H1 (cell line): ENCODE measurements around the gene SLC35F1. TPM values are rescaled to one million over a fixed set of nuclear protein-coding genes. Genes with fewer than 3 reads are reported as not detected.

Source experiments
- CTCF ChIA-PET: fragments of 300-600 bp; sonication (Branson Sonifier 250); formaldehyde crosslinking; loops from one replicate; lab custom pipeline; 2021; ENCODE audit not compliant: partially characterized antibody; lab: Charles Lee
- POLR2A ChIA-PET: fragments of 300-600 bp; sonication (Branson Sonifier 250); formaldehyde crosslinking; loops from one replicate; lab custom pipeline; 2021; ENCODE audit warnings: inconsistent platforms; ENCODE audit not compliant: partially characterized antibody; lab: Charles Lee
- DNase-seq, 2 experiments: peaks; one replicate each; pipeline versions ENCODE4 v3.0.0 to v3.0.0-alpha.2; 2010 to 2022; ENCODE audit warnings: low spot score in 2 of 2, low read depth in 1 of 2, mixed read lengths in 1 of 2
- FAIRE-seq: peaks from 2 replicates; lab custom pipeline; 2011; peaks lifted over from hg19 to GRCh38; lab: Jason Lieb, UNC
- H2AFZ ChIP-seq: 2 replicates; pipeline ENCODE4 v1.8.1; 2012; ENCODE audit warnings: low read length, inconsistent platforms
- H2AK5ac ChIP-seq: 2 replicates; pipeline ENCODE4 v1.6.1; 2013; ENCODE audit warnings: low read depth, low read length
- H2BK120ac ChIP-seq: replicated peaks from 2 replicates; pipeline ENCODE3; 2013; ENCODE audit warnings: low read depth, low read length, inconsistent platforms
- H2BK12ac ChIP-seq: 2 replicates; pipeline ENCODE4 v1.6.1; 2013; ENCODE audit warnings: low read depth, low read length
- H2BK15ac ChIP-seq: 2 replicates; pipeline ENCODE4 v1.6.1; 2013; ENCODE audit warnings: low read length
- H2BK20ac ChIP-seq: 2 replicates; pipeline ENCODE4 v1.6.1; 2013; ENCODE audit warnings: low read length
- H2BK5ac ChIP-seq: 2 replicates; pipeline ENCODE4 v1.6.1; 2013; ENCODE audit warnings: low read depth, low read length
- H3K14ac ChIP-seq: 2 replicates; pipeline ENCODE4 v1.6.1; 2013; ENCODE audit warnings: inconsistent platforms; ENCODE audit not compliant: insufficient read length
- H3K18ac ChIP-seq: 2 replicates; pipeline ENCODE4 v1.6.1; 2013; ENCODE audit warnings: low read length; ENCODE audit errors: extremely low read depth
- H3K23ac ChIP-seq: 2 replicates; pipeline ENCODE4 v1.6.1; 2013; ENCODE audit warnings: inconsistent platforms; ENCODE audit not compliant: insufficient read length
- H3K23me2 ChIP-seq: 2 replicates; pipeline ENCODE4 v1.6.1; 2013; ENCODE audit warnings: low read depth, low read length
- H3K27ac ChIP-seq: 2 replicates; pipeline ENCODE4 v1.6.1; 2011; ENCODE audit warnings: low read depth, low read length, inconsistent platforms
- H3K27me3 ChIP-seq, 4 experiments: replicated peaks in 1 of 4; 1 replicate in 1 of 4; 2 replicates in 3 of 4; pipeline versions ENCODE4 v1.6.1 to v1.8.1; 2011 to 2013; ENCODE audit warnings: low read length in 3 of 4, mild to moderate bottlenecking in 3 of 4, inconsistent platforms in 2 of 4, mixed read lengths in 2 of 4, moderate library complexity in 1 of 4; ENCODE audit not compliant: control insufficient read depth in 3 of 4, insufficient read depth in 3 of 4; ENCODE audit errors: extremely low read depth in 1 of 4
- H3K36me3 ChIP-seq, 4 experiments: 2 replicates each; pipeline versions ENCODE4 v1.6.1 to v1.8.1; 2011 to 2013; ENCODE audit warnings: mild to moderate bottlenecking in 4 of 4, low read length in 3 of 4, moderate library complexity in 2 of 4, control low read depth in 1 of 4, inconsistent platforms in 1 of 4; ENCODE audit not compliant: insufficient read depth in 4 of 4, control insufficient read depth in 2 of 4
- H3K4ac ChIP-seq: replicated peaks from 2 replicates; pipeline ENCODE3; 2013; ENCODE audit warnings: low read length, low read depth, mixed read lengths, inconsistent platforms; ENCODE audit not compliant: insufficient read length
- H3K4me1 ChIP-seq, 4 experiments: replicated peaks in 1 of 4; 1 replicate in 1 of 4; 2 replicates in 3 of 4; pipeline versions ENCODE4 v1.6.1 to v1.8.1; 2011 to 2013; ENCODE audit warnings: low read length in 3 of 4, inconsistent platforms in 2 of 4, mixed read lengths in 1 of 4; ENCODE audit not compliant: insufficient read depth in 4 of 4, control insufficient read depth in 3 of 4
- H3K4me2 ChIP-seq, 2 experiments: 2 replicates each; pipeline versions ENCODE4 v1.6.1 to v1.8.1; 2011 to 2013; ENCODE audit warnings: low read depth in 2 of 2, low read length in 2 of 2, control low read depth in 1 of 2, inconsistent platforms in 1 of 2, mild to moderate bottlenecking in 1 of 2; ENCODE audit not compliant: insufficient read depth in 1 of 2
- H3K4me3 ChIP-seq, 4 experiments: fragments of 200-600, 300-600 bp in 1 of 4; sonication (generic), shearing (Covaris generic), sonication (Bioruptor Twin) in 1 of 4; 2 replicates each; pipeline versions ENCODE4 v1.5.1 to v1.8.1; 2011 to 2016; ENCODE audit warnings: low read length in 4 of 4, low read depth in 3 of 4, control low read depth in 2 of 4, inconsistent platforms in 2 of 4, mild to moderate bottlenecking in 2 of 4, mixed read lengths in 1 of 4, moderate library complexity in 1 of 4; ENCODE audit not compliant: insufficient read depth in 2 of 4; ENCODE audit errors: extremely low read depth in 1 of 4
- H3K56ac ChIP-seq: replicated peaks from 2 replicates; pipeline ENCODE3; 2013; ENCODE audit warnings: low read depth, mild to moderate bottlenecking, mixed read lengths, low read length, inconsistent platforms; ENCODE audit not compliant: insufficient read length
- H3K79me1 ChIP-seq: 2 replicates; pipeline ENCODE4 v1.6.1; 2013; ENCODE audit warnings: low read depth, low read length, control low read depth
- H3K79me2 ChIP-seq, 2 experiments: 2 replicates each; pipeline versions ENCODE4 v1.6.1 to v1.8.1; 2012 to 2013; ENCODE audit warnings: low read length in 2 of 2, mild to moderate bottlenecking in 2 of 2, inconsistent platforms in 1 of 2; ENCODE audit not compliant: insufficient read depth in 2 of 2, control insufficient read depth in 1 of 2
- H3K9ac ChIP-seq, 4 experiments: replicated peaks in 1 of 4; 1 replicate in 1 of 4; 2 replicates in 3 of 4; pipeline versions ENCODE4 v1.6.1 to v1.8.1; 2011 to 2013; ENCODE audit warnings: low read depth in 3 of 4, low read length in 3 of 4, control low read depth in 2 of 4, mild to moderate bottlenecking in 2 of 4, moderate library complexity in 2 of 4, inconsistent platforms in 1 of 4; ENCODE audit errors: extremely low read depth in 1 of 4
- H3K9me3 ChIP-seq, 2 experiments: 2 replicates each; pipeline versions ENCODE4 v1.6.1 to v1.8.1; 2012 to 2013; ENCODE audit warnings: mild to moderate bottlenecking in 2 of 2, moderate library complexity in 2 of 2, control low read depth in 1 of 2, inconsistent platforms in 1 of 2, low read depth in 1 of 2, low read length in 1 of 2, mixed read lengths in 1 of 2; ENCODE audit not compliant: insufficient read depth in 2 of 2
- H4K20me1 ChIP-seq, 2 experiments: replicated peaks in 1 of 2; 2 replicates each; pipeline versions ENCODE3 to v1.8.1; 2011 to 2013; ENCODE audit warnings: inconsistent platforms in 2 of 2, low read length in 2 of 2, mild to moderate bottlenecking in 1 of 2; ENCODE audit not compliant: insufficient read depth in 2 of 2, control insufficient read depth in 1 of 2
- H4K5ac ChIP-seq: 2 replicates; pipeline ENCODE4 v1.6.1; 2013; ENCODE audit warnings: low read length, low read depth, mixed read lengths, inconsistent platforms; ENCODE audit not compliant: insufficient read length
- H4K8ac ChIP-seq: 2 replicates; pipeline ENCODE4 v1.8.0; 2013; ENCODE audit warnings: mild to moderate bottlenecking, moderate library complexity, low read length, inconsistent platforms; ENCODE audit not compliant: insufficient read depth; ENCODE audit errors: extremely low read depth
- H4K91ac ChIP-seq: replicated peaks from 2 replicates; pipeline ENCODE3; 2013; ENCODE audit warnings: low read length, mixed read lengths, inconsistent platforms; ENCODE audit not compliant: insufficient read length
- CBX5 ChIP-seq: fragments of 300-800, 300-1000 bp; sonication (generic); IDR thresholded peaks from 2 replicates; pipeline ENCODE4 v1.7.1; 2016; ENCODE audit warnings: antibody characterized with exemption, low read length, low read depth
- CHD1 ChIP-seq: IDR thresholded peaks from 2 replicates; pipeline ENCODE4 v1.6.1; 2012; ENCODE audit warnings: low read depth, low read length, improper control_type of control experiment
- FOSL1 ChIP-seq: IDR thresholded peaks from 2 replicates; pipeline ENCODE4 v1.6.1; 2011; ENCODE audit warnings: mild to moderate bottlenecking, low read depth, low read length, moderate library complexity; ENCODE audit not compliant: insufficient read depth
- GTF2F1 ChIP-seq: IDR thresholded peaks from 2 replicates; pipeline ENCODE4 v1.6.1; 2012; ENCODE audit warnings: low read depth, low read length, improper control_type of control experiment, borderline replicate concordance
- HDAC6 ChIP-seq: IDR thresholded peaks from one replicate; pipeline ENCODE4 v1.7.1; 2012; ENCODE audit warnings: low read depth, mild to moderate bottlenecking, inconsistent platforms, low read length, moderate library complexity
- POU5F1 ChIP-seq: IDR thresholded peaks from 2 replicates; pipeline ENCODE4 v1.6.1; 2011; ENCODE audit warnings: low read depth, mild to moderate bottlenecking, low read length, moderate library complexity
- SRF ChIP-seq: IDR thresholded peaks from 2 replicates; pipeline ENCODE4 v1.6.1; 2011; ENCODE audit warnings: mild to moderate bottlenecking, low read depth, low read length, moderate library complexity
- SUZ12 ChIP-seq: fragments of 200-600 bp; sonication (generic); IDR thresholded peaks from 2 replicates; pipeline ENCODE4 v1.6.1; 2012; ENCODE audit warnings: mild to moderate bottlenecking, inconsistent platforms, low read length, moderate library complexity, mixed read lengths
- WGBS, 2 experiments: shearing (Covaris generic) in 1 of 2; methylation state at CpG; one replicate each; pipeline versions ENCODE4 v1.1.6 to v1.1.7; 2013 to 2015; ENCODE audit warnings: low lambda C conversion rate in 2 of 2, mixed read lengths in 2 of 2, inconsistent platforms in 1 of 2, low coverage in 1 of 2, missing lambda C conversion rate in 1 of 2; ENCODE audit not compliant: insufficient replicate concordance in 2 of 2, insufficient coverage in 1 of 2, insufficient read length in 1 of 2; ENCODE audit errors: extremely low coverage in 1 of 2, missing lambda C conversion rate in 1 of 2; 5-methylcytosine and 5-hydroxymethylcytosine counted together
- polyA plus RNA-seq, 7 experiments: library from polyadenylated mRNA; depleted of rRNA in 3 of 7; stranded (reverse) in 5 of 7; unstranded in 2 of 7; fragments of >200 nt in 5 of 7; fragments of 200-250 nt in 2 of 7; gene quantifications; 1 replicate in 5 of 7; 2 replicates in 1 of 7; 4 replicates in 1 of 7; pipeline versions ENCODE4 v1.2.1 to v1.2.3, GENCODE V29; 2011 to 2013; ENCODE audit warnings: missing spikeins in 2 of 7, mixed read lengths in 2 of 7
- total RNA-seq: library from RNA; stranded (reverse); fragmentation: NEBNext Ultra II Directional; extraction: Animal tissue kit (Norgen Biotek cat#: 25700); gene quantifications from 2 replicates; pipeline ENCODE4 v1.2.1, GENCODE V29; 2021

The SLC35F1 gene
- total and polyA plus RNA-seq, 2 of the 8 experiments (the other 6 are each of a cell fraction or from before 2014, with no cell fraction given), result 7.0 to 10.0 TPM

DNA sequence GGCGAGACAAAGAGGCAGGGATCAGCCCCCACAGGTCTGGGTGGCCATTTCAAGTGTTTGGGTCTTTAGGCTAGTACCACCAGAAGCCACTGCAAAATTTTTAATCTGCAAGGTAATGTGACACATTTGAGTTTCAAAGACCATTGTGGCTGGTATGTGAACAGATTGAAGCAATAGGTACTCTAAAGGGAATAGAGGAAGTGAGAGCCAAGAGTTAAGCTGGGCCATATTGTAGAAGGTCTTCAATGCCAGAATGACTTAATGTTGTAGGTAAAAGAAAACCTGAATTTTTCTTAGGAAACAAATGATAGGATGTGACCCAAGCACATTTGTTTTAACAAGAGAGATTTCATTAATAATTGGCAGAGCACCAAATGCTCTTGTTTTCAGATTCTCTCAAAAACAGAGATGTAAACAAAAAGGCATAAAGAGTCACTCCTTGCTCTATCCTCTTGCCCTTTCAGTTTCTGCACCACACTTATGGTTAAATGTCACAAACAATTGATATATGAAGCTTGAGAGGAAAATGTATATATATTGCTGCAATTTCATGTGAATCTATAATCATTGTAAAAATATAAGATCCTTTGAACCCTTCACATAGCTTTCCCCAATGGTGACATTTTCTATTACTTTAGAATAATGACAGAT, 333.9 kb downstream of the SLC35F1 start:
- POLR2A ChIA-PET, result no interaction called here
- Histone ChIP-seq H3K18ac (no peak overlapping the region), H3K14ac (no peak overlapping the region), H3K4me2 (no peak overlapping the region), H2BK20ac (no peak overlapping the region), H3K4me1 (no peaks in the 10 kb centered on the region), H3K9me3 (no peaks in the 10 kb centered on the region), H3K27me3 (no peaks in the 10 kb centered on the region), H3K79me1 (no peaks in the 10 kb centered on the region), H2BK15ac (no peak overlapping the region), H4K20me1 (no peaks in the 10 kb centered on the region), H3K4me3 (no peak overlapping the region), H4K8ac (no peak overlapping the region), H2BK5ac (no peak overlapping the region), H3K27ac (no peak overlapping the region), H2AFZ (no peak overlapping the region), H3K9ac (no peak overlapping the region), H3K4ac (no peak overlapping the region), H3K79me2 (no peaks in the 10 kb centered on the region), H3K56ac (no peak overlapping the region), H4K91ac (no peak overlapping the region), H2BK12ac (no peak overlapping the region), H3K23me2 (no peaks in the 10 kb centered on the region), H2BK120ac (no peak overlapping the region), H2AK5ac (no peak overlapping the region), H3K36me3 (no peaks in the 10 kb centered on the region), H3K23ac (no peak overlapping the region), H4K5ac (no peak overlapping the region)
- CTCF ChIA-PET, result no interaction called here
- no peak for FAIRE-seq
- WGBS, 2 experiments, result 96% methylated on average over 1 of the region's 1 CpG; no CpG with 5 or more reads in 1 of the 2 experiments
- DNase-seq, result no peak
- TF ChIP-seq GTF2F1, result no peak
- TF ChIP-seq CHD1, result no peak
- no peak for TF ChIP-seq POU5F1
- no peak for TF ChIP-seq SUZ12
- TF ChIP-seq CBX5, result no peak
- no peak for TF ChIP-seq HDAC6
- no peak for TF ChIP-seq FOSL1
- no peak for TF ChIP-seq SRF
